HG02588 (cell line): Measurements from ENCODE around the gene FABP3.

ENCODE experiments used
- ATAC-seq: cut with Tn5 transposase; IDR thresholded peaks from one replicate; pipeline ENCODE4 v1.9.1; 2021; ENCODE audit warnings: mild to moderate bottlenecking, moderate library complexity; ENCODE audit not compliant: unreplicated experiment

Gene FABP3

GRCh38 chr1:31373056-31373896 is at the start of gene FABP3:
FABP3 (minus strand) TSS chr1:31373076; CDS start chr1:31373014, 62 bp downstream.
- ATAC-seq = no peak

DNA sequence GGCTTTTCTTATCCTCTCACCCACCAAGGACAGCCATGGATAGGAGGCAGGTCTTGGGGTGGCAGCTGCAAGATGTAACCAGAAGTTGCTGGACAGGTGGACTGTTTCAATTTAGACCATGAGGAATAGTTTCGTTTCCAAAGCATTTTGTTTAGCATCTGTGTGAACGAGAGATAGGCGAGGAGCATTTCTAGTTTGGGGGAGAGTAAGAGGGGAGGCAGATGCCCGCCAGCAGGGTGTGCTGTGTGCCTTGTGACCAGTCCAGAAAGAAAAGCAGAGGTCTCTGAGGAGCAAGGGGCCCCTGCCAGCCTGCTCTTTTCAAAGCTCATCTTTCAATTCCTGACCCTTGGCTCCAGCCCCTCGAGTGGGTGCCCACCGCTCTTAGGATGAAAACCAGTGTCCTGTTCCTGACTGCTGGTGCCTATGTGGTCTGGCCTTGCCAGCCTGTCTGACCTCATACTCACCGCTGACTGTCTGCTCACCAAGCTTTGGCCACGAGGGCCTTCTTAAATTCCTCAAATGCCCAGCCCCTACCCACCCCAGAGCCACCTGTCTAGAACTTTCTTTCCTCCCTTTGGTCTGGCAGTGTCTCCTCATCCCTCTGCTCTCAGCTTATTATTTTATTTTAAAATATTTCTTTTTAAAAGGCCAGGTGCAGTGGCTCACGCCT is 48.6 kb upstream of the FABP3 start:
- ATAC-seq = no peak

GRCh38 chr1:31420716-31421115 is 47.8 kb upstream of the FABP3 start:
- ATAC-seq = no peak

DNA sequence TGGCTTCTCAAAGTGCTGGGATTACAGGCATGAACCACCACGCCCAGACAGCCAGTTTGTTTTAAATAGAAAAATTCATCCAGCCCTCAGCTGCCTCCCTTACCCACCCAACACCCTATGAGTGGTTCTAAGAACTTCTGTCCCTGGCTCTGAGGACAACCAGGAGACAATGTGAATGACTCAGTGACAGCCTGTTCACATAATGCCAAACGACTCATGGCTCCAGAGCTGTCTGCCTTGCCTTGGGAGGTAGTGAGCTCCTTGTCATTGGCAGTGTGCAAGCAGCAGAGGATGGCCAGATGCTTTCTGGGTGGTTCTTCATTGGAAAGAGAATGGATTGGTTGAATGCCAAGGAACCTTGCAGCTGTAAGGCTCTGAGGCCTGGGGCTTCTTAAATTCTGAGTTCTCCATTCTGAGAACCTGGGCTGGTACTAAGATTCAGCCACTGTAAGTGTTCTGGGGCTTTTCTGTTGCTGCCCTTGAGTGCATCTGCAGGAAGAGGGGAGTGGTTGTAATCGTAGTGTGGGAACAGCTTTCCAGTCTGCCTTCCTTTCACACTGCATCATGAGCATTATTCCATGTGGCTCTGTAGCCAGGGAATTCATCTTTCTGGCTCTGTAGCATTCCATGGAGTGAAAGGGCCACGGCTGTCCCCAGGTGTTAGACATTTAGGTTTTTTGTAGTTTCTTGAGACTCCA is 45.9 kb upstream of the FABP3 start:
- ATAC-seq = no peak

DNA sequence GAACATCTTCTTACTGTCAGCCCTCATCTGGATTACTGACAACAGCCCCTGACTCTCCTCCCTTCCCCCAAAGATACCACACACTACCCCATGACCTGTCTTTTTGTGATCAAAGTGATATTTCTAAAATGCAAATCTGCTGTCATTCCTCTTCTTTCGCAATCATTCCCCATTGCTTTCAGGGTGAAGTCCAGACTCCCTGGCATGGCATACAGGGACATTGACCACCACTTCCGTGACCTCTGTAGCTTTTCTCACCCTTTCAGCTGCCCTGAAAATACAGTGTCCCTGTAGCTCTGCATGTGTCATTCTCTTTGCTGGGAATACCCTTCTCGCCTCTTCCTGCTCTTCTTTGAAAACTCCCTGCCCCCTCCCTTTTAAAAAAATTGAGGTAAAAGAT is 44.3 kb upstream of the FABP3 start:
- ATAC-seq = no peak

- ATAC-seq = no peak
Measured at GRCh38 chr1:31416101-31416736, 43.3 kb upstream of the FABP3 start.

DNA sequence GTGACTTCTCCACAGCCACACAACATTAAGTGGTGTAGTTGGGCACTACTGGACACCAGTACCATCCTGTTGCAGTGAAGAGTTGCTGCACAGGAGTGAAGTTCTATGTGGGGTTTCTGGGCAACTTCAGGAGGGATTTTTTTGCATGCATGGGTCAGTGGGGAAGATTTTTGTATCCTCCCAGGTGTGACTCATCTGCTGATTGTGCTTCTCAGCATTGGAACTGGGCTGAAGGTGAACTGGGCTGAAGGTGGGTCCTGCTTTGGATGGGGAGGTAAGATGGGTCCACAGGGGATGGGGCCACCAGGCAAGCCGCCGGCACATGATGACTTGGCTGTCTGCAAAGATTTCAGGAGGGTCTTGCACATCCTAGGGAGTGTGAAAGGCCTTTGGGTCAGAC is 42.8 kb upstream of the FABP3 start:
- no peak for ATAC-seq

- ATAC-seq = no peak
Measured at GRCh38 chr1:31414980-31415370, 42.1 kb upstream of the FABP3 start.

DNA sequence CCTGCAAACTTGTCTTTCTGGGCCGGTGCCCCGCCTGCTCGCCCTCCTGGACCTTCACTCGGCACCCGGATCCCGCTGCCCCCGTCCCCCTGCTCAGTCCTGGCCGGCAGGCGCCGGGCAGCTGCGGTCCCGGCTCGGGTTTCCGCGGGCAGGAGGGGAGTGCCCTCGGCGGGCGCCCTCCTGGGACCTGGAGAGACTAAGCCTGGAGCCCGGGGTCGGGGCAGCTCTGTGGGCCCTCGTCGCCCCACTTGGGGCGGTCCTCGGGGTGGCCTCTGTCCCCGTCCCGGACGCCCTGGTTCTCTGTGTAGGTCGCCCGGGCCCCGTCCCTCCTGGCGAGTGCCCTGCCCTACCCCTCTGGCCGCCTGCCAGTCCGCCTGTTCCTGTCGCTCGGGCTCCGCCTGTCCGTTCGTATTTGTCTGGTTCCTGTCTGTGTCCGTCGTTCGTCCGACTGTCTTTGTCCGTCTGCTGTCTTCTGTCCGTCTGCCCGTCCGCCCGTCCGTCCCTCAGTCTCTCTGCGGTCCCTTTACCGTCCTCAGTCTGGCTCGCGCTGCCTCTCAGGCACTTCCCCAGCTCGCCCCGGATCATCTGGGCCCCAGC is 40.6 kb upstream of the FABP3 start:
- no peak for ATAC-seq

- no peak for ATAC-seq
Measured at GRCh38 chr1:31412732-31413404, 40.0 kb upstream of the FABP3 start, which contains the start of gene SERINC2. SERINC2 (plus strand) TSS chr1:31413213; CDS start chr1:31413266, 53 bp downstream.

DNA sequence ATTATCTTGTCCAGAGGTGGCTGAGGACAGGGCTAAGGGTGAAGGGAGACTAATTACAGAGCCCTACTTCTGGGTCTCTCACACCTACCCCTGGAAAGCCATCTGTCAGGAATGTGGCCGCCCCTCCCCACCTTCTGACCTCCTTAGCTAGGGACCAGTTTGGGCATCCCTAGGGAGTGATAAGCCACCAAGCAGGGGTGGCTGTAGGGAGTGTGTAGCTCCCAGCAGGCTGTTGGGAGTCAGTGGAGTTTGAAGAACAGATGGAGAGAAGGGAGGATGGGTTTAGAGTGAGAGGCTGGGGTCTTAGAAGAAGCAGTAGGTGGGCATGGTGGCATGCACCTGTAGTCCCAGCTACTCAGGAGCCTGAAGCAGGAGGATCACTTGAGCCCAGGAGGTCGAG is 39.3 kb upstream of the FABP3 start:
- no peak for ATAC-seq

DNA sequence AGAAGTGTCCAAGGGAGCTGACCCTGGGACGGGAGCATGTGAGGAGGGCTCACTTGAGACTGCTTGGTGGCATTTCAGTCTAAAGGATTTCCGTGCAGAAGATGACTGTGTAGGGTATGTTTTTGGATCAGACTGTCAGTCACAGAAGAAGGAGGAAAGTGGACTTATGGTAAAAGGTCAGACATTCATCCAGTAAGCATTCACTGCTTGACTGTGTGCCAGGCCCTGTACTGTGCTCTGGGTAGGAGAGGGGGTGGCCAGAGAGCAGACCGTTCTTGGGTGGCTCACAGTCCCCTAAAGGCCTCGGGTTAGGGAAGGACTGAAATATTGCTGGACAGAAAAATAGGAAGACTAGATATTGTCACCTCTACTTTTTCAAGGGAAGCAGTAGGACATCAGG is 38.0 kb upstream of the FABP3 start:
- no peak for ATAC-seq

- ATAC-seq = no peak
Measured at GRCh38 chr1:31409946-31410858, 37.3 kb upstream of the FABP3 start.

DNA sequence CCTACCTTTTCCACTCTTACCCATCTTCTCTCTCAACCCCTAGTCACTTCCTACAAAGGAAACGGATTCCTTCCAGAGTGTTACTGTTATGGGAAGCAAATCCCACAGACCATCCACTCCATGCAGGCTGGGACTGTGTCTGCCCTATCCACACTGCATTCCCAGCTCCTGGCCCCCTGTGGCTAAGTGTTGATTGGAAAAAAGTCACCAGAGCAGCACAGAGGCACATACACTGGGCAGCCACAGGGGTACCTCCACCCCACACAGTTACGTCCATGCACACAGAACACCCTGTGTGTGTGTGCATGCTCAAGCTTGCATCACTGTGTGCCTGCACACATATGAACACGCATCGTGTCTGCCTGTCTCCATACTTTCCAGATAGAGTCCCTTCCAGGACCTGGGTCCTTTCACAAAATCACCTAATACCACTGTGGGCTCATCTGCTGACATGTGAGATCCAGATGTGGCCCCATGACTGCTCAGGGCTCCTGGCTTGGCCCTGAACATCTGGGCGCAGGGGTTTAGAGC is 36.0 kb upstream of the FABP3 start:
- ATAC-seq = no peak

DNA sequence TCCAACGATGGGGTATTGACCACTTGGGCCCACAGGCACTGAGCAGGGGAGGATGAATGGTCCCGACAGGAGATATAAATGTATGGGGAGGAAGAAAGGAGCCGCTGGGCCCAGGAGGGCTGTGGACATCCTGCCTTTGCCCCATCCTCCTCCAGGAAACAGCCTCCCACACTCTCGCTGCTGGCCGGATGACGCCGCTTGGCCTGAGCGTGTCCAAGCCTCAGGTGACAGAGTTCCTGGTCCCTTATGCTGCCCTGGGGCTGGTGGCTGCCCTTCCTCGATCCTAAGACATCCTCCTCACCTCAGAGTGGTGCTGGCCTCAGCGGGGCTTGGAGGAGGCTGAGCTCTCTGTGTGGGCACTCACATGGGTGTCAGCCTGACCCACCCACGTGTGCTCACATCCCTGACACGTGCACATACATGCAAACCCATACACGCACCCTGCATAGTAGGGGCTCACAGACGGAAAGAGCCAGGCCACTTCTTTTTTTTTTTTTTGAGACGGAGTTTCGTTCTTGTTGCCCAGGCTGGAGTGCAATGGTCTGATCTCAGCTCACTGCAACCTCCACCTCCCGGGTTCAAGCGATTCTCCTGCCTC is 34.3 kb upstream of the FABP3 start:
- no peak for ATAC-seq

- ATAC-seq = no peak
Measured at GRCh38 chr1:31405578-31406245, 32.8 kb upstream of the FABP3 start.

DNA sequence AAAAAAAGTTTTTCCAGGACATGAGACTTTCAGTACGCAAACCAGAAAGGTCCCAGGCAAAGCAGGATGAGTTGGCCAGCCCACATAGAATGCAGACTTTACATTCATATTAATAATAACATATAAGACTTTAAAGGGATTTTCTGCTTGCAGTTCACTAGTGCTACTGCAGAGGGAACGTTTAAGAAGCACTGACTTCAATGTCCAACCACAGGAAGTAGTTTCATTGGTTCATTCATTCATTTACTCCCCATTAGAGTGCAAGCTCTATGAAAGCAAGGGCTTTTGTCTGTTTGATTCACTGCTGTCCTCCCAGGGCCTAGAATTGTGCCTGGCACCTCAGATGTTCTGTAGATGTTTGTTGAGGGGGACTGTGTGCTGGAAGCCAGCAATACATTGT is 28.4 kb upstream of the FABP3 start:
- ATAC-seq = no peak

- ATAC-seq = no peak
Measured at GRCh38 chr1:31400393-31400792, 27.5 kb upstream of the FABP3 start.
